ENCODE measurements around the gene NEURL3. TPM values are rescaled to one million over a fixed set of nuclear protein-coding genes. Genes with fewer than 3 reads are reported as not detected.

The NEURL3 gene
- total RNA-seq, 1 donor from 2014 or later: not detected

GRCh38 chr2:96524482-96525210, 19.5 kb upstream of the NEURL3 start:
- no peaks in the 10 kb centered on the region for H3K36me3 ChIP-seq
- peaks cover 8% of the 10 kb centered on the region for H3K27me3 Mint-ChIP-seq (ENCODE audit: insufficient read depth, low read depth)

GRCh38 chr2:96523659-96524481, 18.7 kb upstream of the NEURL3 start:
- no peaks in the 10 kb centered on the region for H3K36me3 ChIP-seq
- H3K27ac ChIP-seq: no peak overlapping the region
- TF ChIP-seq EZH2phosphoT487 (IDR thresholded peaks at IDR 0.05) (no peak), EZH2 (IDR thresholded peaks at IDR 0.05) (no peak), CTCF (IDR thresholded peaks at IDR 0.05) (no peak)
- H3K4me2 ChIP-seq: no peak overlapping the region
- H3K9me3 ChIP-seq (ENCODE audit: low read depth): no peaks in the 10 kb centered on the region
- no peaks in the 10 kb centered on the region for H3K79me2 ChIP-seq (ENCODE audit: low read depth)
- Mint-ChIP-seq H3K27ac (no peak overlapping the region), H3K27me3 (ENCODE audit: insufficient read depth, low read depth) (peaks cover 8% of the 10 kb centered on the region), H3K4me1 (peaks cover 31% of the 10 kb centered on the region), H3K4me3 (no peak overlapping the region), H3K36me3 (no peaks in the 10 kb centered on the region), H3K9me3 (peaks cover 2% of the 10 kb centered on the region)
- H3K27me3 ChIP-seq: peaks cover 43% of the 10 kb centered on the region
- DNase-seq (ENCODE audit: low spot score): no peak
- peaks cover 9% of the 10 kb centered on the region for H3K4me1 ChIP-seq
- no peaks in the 10 kb centered on the region for H3F3A ChIP-seq (ENCODE audit: low read depth)
- H3K4me3 ChIP-seq: no peak overlapping the region
- H2AFZ ChIP-seq (replicated peaks): no peak overlapping the region
- no peak overlapping the region for H3K9ac ChIP-seq
- no peaks in the 10 kb centered on the region for H4K20me1 ChIP-seq (ENCODE audit: low read depth)

More at GRCh38 chr2:96524482-96525210, 19.5 kb upstream of the NEURL3 start:
- Histone ChIP-seq H3K27ac (no peak overlapping the region), H3K79me2 (ENCODE audit: low read depth) (no peaks in the 10 kb centered on the region), H3K27me3 (peaks cover 51% of the 10 kb centered on the region), H3F3A (ENCODE audit: low read depth) (no peaks in the 10 kb centered on the region), H4K20me1 (ENCODE audit: low read depth) (no peaks in the 10 kb centered on the region), H3K9ac (no peak overlapping the region), H3K9me3 (ENCODE audit: low read depth) (no peaks in the 10 kb centered on the region), H3K4me1 (peaks cover 9% of the 10 kb centered on the region), H3K4me3 (no peak overlapping the region), H2AFZ (replicated peaks) (no peak overlapping the region), H3K4me2 (no peak overlapping the region)
- Mint-ChIP-seq H3K36me3 (no peaks in the 10 kb centered on the region), H3K27ac (no peak overlapping the region), H3K4me3 (no peak overlapping the region), H3K4me1 (peaks cover 33% of the 10 kb centered on the region), H3K9me3 (no peaks in the 10 kb centered on the region)
- DNase-seq (ENCODE audit: low spot score): no peak
- TF ChIP-seq EZH2 (IDR thresholded peaks at IDR 0.05) (no peak), EZH2phosphoT487 (IDR thresholded peaks at IDR 0.05) (no peak)

GRCh38 chr2:96522304-96523203, 17.4 kb upstream of the NEURL3 start:
- Histone ChIP-seq H4K20me1 (ENCODE audit: low read depth) (no peaks in the 10 kb centered on the region), H3K9me3 (ENCODE audit: low read depth) (peaks cover under 1% of the 10 kb centered on the region), H3K9ac (no peak overlapping the region), H3F3A (ENCODE audit: low read depth) (no peaks in the 10 kb centered on the region), H3K4me1 (peaks cover 6% of the 10 kb centered on the region), H3K27me3 (peaks cover 30% of the 10 kb centered on the region), H3K36me3 (no peaks in the 10 kb centered on the region), H3K4me2 (no peak overlapping the region), H3K4me3 (no peak overlapping the region), H3K79me2 (ENCODE audit: low read depth) (no peaks in the 10 kb centered on the region), H3K27ac (no peak overlapping the region), H2AFZ (replicated peaks) (no peak overlapping the region)
- peaks cover 8% of the 10 kb centered on the region for H3K9me3 Mint-ChIP-seq
- no peak for TF ChIP-seq CTCF (IDR thresholded peaks at IDR 0.05)
- no peak for TF ChIP-seq EZH2 (IDR thresholded peaks at IDR 0.05)
- no peak for TF ChIP-seq EZH2phosphoT487 (IDR thresholded peaks at IDR 0.05)
- H3K27me3 Mint-ChIP-seq (ENCODE audit: insufficient read depth, low read depth): peaks cover 4% of the 10 kb centered on the region
- H3K4me3 Mint-ChIP-seq: peak overlapping the region; percentile 66
- H3K36me3 Mint-ChIP-seq: no peaks in the 10 kb centered on the region
- peak overlapping the region; percentile 53 for H3K27ac Mint-ChIP-seq
- H3K4me1 Mint-ChIP-seq: peaks cover 22% of the 10 kb centered on the region
- DNase-seq (ENCODE audit: low spot score): no peak
